MG63 (cell line): ENCODE measurements around the gene PPP1R9B. TPM values are rescaled to one million over a fixed set of nuclear protein-coding genes. Genes with fewer than 3 reads are reported as not detected.

ENCODE experiments used
- DNase-seq: peaks from one replicate; pipeline ENCODE4 v3.0.0-alpha.2; 2020
- H3K27me3 ChIP-seq: fragments of 250-450 bp; sonication (Bioruptor Pico); 2 replicates; pipeline ENCODE4 v1.5.1; 2020; ENCODE audit warnings: mild to moderate bottlenecking, moderate library complexity
- H3K36me3 ChIP-seq: fragments of 250-450 bp; sonication (Bioruptor Pico); 2 replicates; pipeline ENCODE4 v1.5.1; 2020; ENCODE audit warnings: mild to moderate bottlenecking, moderate library complexity
- H3K4me3 ChIP-seq: fragments of 250-450 bp; sonication (Bioruptor Pico); 2 replicates; pipeline ENCODE4 v1.5.1; 2020; ENCODE audit warnings: mild to moderate bottlenecking, moderate library complexity
- H3K9me3 ChIP-seq: fragments of 250-450 bp; sonication (Bioruptor Pico); 2 replicates; pipeline ENCODE4 v1.5.1; 2020; ENCODE audit warnings: mild to moderate bottlenecking, moderate library complexity
- total RNA-seq: library from RNA; depleted of rRNA; stranded (reverse); fragments of >200 nt; shearing (Covaris generic); gene quantifications from 2 replicates; pipeline ENCODE4 v1.2.3, GENCODE V29; 2014; ENCODE audit warnings: low replicate concordance; rRNA removed

Gene PPP1R9B, protein sequence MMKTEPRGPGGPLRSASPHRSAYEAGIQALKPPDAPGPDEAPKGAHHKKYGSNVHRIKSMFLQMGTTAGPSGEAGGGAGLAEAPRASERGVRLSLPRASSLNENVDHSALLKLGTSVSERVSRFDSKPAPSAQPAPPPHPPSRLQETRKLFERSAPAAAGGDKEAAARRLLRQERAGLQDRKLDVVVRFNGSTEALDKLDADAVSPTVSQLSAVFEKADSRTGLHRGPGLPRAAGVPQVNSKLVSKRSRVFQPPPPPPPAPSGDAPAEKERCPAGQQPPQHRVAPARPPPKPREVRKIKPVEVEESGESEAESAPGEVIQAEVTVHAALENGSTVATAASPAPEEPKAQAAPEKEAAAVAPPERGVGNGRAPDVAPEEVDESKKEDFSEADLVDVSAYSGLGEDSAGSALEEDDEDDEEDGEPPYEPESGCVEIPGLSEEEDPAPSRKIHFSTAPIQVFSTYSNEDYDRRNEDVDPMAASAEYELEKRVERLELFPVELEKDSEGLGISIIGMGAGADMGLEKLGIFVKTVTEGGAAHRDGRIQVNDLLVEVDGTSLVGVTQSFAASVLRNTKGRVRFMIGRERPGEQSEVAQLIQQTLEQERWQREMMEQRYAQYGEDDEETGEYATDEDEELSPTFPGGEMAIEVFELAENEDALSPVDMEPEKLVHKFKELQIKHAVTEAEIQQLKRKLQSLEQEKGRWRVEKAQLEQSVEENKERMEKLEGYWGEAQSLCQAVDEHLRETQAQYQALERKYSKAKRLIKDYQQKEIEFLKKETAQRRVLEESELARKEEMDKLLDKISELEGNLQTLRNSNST
- total RNA-seq, result 56.1 and 68.2 TPM in 2 replicates

DNA sequence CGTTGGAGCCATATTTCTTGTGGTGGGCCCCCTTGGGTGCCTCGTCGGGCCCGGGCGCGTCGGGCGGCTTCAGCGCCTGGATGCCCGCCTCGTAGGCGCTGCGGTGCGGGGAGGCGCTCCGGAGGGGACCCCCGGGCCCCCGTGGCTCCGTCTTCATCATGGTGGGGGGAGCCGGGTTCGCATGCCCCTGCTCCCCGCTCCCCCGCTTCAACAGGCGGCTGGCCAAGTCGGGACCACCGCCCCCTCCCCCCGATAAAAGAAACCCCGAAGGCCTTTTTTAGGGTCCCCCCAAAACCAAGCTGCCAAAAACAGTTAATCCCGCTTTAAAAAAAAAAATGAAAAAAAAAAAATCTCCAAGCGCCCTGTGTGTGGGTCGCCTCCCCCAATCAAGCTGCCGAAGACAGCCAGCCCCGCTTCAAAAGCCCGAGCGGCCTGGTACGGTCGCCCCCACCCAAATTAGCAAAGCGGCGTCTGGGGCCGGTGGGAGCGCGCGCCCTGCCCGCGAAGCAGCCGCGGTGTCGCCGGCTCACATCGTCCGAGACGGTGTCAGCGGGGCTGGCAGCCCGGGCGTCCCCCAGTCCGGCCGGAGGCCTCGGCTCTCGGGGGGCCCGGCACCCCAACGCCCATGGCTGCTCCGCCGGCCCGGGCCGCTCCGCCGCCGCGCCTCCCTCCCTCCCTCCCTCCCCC is at the start of gene PPP1R9B:
TSS of gene PPP1R9B (minus strand) at position 324 of the 687 bp plus-strand sequence. CDS start at position 160, 164 bp downstream.
- no peaks in the 10 kb centered on the region for H3K27me3 ChIP-seq
- H3K36me3 ChIP-seq, result peaks cover 35% of the 10 kb centered on the region
- no peaks in the 10 kb centered on the region for H3K9me3 ChIP-seq

GRCh38 chr17:50199803-50200456 is 49.5 kb upstream of the PPP1R9B start:
- Histone ChIP-seq H3K9me3 (no peaks in the 10 kb centered on the region; the same call in 1 of the 2 replicates), H3K4me3 (peak overlapping the region; percentile 95), H3K27me3 (no peaks in the 10 kb centered on the region), H3K36me3 (peaks cover 53% of the 10 kb centered on the region)
- DNase-seq, result peak; percentile 98

More for the DNA sequence above, at the start of gene PPP1R9B:
- H3K4me3 ChIP-seq, result peak within 1 kb of the TSS; percentile 65
- no peak for DNase-seq

DNA sequence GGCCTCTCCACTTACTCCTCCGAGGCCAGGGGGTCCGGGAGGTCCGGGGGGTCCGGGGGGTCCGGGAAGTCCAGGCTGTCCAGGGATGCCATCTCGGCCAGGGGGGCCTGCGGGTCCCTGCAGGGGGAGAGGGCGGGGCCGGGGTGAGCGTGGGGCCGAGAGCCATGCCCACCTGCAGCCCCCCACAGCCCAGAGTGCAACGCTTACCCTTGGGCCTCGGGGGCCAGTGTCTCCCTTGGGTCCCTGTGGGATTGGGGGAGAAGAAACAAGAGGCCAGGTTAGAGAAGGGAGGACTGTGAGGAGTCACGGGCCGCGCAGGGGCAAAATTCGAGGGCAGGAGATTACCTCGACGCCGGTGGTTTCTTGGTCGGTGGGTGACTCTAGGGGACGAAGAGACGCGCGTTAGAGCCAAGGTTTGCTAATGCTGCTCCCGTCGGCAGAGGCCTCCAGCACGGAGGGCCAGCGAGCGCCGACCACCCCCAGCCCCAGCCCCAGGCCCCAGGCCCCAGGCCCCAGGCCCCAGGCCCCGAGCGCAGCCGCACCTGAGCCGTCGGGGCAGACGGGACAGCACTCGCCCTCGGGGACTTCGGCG is 48.8 kb upstream of the PPP1R9B start:
- Histone ChIP-seq H3K4me3 (peak overlapping the region; percentile 95), H3K36me3 (peaks cover 60% of the 10 kb centered on the region), H3K27me3 (no peaks in the 10 kb centered on the region), H3K9me3 (no peaks in the 10 kb centered on the region; the same call in 1 of the 2 replicates)
- DNase-seq, result no peak

DNA sequence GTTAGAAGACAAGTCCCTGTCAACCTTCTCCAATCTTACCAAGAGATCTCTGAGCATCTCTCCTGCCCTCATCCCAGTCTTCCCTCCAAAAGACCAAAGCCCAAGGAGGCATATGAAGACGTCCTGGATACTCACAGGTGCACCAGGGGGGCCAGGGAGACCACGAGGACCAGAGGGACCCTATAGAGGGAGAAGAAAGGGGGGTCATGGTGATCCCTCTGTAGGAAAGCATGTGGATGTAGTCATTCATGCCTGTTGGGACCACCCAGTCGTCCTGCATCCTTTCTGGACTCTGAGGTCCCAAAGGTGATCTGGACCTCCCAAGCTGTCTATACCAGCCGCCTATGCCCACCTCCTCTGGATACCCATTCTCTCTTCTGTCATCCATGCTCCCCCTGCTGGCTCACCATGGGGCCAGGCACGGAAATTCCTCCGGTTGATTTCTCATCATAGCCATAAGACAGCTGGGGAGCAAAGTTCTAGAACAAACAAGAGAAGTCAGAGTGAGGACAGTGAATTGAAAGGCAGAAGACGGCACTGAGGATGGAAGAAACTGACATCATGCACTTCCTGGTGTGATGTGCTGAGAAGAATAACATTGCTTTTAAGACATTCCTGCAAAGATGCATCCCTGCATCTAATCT is 47.7 kb upstream of the PPP1R9B start:
- Histone ChIP-seq H3K9me3 (no peaks in the 10 kb centered on the region; the same call in 1 of the 2 replicates), H3K36me3 (peaks cover 71% of the 10 kb centered on the region), H3K4me3 (peak overlapping the region; percentile 95), H3K27me3 (no peaks in the 10 kb centered on the region)
- DNase-seq, result peak; percentile 56

DNA sequence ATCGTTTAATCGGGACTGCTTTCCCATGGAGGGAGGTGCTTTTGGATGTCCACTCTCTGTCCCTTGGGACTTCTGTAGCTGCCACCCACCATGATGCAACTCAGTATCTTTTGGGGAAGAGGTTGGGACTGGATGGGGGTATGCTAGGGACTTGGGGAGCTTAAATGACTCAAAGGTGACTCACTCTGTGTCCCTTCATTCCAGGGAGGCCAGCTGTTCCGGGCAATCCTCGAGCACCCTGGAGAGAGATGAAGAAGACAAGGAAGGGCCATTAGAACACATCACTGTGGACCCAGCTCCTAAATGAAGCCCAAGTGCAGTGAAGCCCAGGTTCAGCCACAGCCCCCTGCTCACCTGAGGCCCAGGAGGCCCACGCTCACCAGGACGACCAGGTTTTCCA is 46.3 kb upstream of the PPP1R9B start:
- DNase-seq, result no peak
- no peak overlapping the region for H3K4me3 ChIP-seq
- peaks cover 84% of the 10 kb centered on the region for H3K36me3 ChIP-seq
- H3K9me3 ChIP-seq, result no peaks in the 10 kb centered on the region; the same call in 1 of the 2 replicates
- no peaks in the 10 kb centered on the region for H3K27me3 ChIP-seq

- no peak for DNase-seq
- Histone ChIP-seq H3K27me3 (no peaks in the 10 kb centered on the region), H3K4me3 (no peak overlapping the region), H3K36me3 (peaks cover 89% of the 10 kb centered on the region), H3K9me3 (no peaks in the 10 kb centered on the region)
These were observed 45.6 kb upstream of the PPP1R9B start for GRCh38 chr17:50196036-50196435.

DNA sequence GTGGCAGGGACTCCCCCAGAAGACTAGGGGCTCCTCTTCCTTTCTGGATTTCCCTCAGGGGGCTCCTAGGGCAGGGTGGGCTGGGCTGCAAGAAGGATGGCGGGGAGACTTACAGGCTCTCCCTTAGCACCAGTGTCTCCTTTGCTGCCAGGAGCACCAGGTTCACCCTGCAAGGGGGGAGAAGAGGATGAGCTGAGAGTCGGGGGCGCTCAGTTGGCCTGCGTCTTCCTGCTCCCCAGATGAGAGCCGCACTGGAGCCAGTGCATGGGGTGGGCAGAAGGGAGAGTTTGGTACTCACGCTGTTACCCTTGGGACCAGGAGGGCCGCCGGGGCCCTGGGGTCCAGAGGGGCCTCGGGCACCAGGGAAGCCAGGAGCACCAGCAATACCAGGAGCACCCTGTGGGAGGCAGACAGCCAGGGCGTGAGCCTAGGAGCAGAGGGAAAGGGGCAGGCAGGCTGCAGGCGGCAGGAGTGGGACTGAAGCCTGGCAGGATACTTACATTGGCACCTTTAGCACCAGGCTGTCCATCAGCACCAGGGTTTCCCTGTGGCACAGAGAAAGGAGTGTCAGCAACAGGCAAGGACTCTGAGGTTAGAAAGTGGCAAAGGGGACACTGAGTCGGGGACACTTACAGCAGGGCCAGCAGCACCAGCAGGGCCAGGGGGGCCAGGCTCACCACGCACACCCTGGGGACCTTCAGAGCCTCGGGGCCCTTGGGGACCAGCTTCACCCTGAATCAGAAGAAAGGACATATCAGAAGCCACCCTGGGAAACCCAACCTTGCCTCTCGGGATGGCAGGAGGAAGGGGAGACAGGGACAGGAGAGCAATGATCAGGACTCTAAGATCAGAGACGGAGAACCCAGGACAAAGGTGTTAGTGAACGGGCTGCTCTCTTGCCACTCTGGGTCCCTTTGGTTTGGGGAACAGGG is 44.7 kb upstream of the PPP1R9B start:
- DNase-seq, result no peak
- Histone ChIP-seq H3K27me3 (no peaks in the 10 kb centered on the region), H3K9me3 (no peaks in the 10 kb centered on the region), H3K36me3 (peaks cover 96% of the 10 kb centered on the region), H3K4me3 (no peak overlapping the region)

GRCh38 chr17:50194140-50194933 is 43.9 kb upstream of the PPP1R9B start:
- H3K27me3 ChIP-seq, result no peaks in the 10 kb centered on the region
- H3K36me3 ChIP-seq, result peaks cover 100% of the 10 kb centered on the region
- no peaks in the 10 kb centered on the region for H3K9me3 ChIP-seq
- DNase-seq, result no peak
- no peak overlapping the region for H3K4me3 ChIP-seq

GRCh38 chr17:50192618-50193291 is 42.3 kb upstream of the PPP1R9B start:
- no peak overlapping the region for H3K4me3 ChIP-seq
- H3K36me3 ChIP-seq, result peaks cover 100% of the 10 kb centered on the region
- no peak for DNase-seq

GRCh38 chr17:50192144-50192617 is 41.7 kb upstream of the PPP1R9B start:
- Histone ChIP-seq H3K4me3 (no peak overlapping the region), H3K36me3 (peaks cover 100% of the 10 kb centered on the region), H3K27me3 (no peaks in the 10 kb centered on the region), H3K9me3 (no peaks in the 10 kb centered on the region)
- no peak for DNase-seq

More at GRCh38 chr17:50192618-50193291, 42.3 kb upstream of the PPP1R9B start:
- H3K9me3 ChIP-seq, result no peaks in the 10 kb centered on the region
- H3K27me3 ChIP-seq, result no peaks in the 10 kb centered on the region

- DNase-seq, result no peak
- H3K36me3 ChIP-seq, result peaks cover 100% of the 10 kb centered on the region
- no peak overlapping the region for H3K4me3 ChIP-seq
- H3K9me3 ChIP-seq, result no peaks in the 10 kb centered on the region
- H3K27me3 ChIP-seq, result no peaks in the 10 kb centered on the region
These were observed 41.1 kb upstream of the PPP1R9B start for GRCh38 chr17:50191359-50192143.

- Histone ChIP-seq H3K9me3 (no peaks in the 10 kb centered on the region), H3K4me3 (no peak overlapping the region), H3K27me3 (no peaks in the 10 kb centered on the region), H3K36me3 (peaks cover 100% of the 10 kb centered on the region)
- no peak for DNase-seq
These were observed 40.3 kb upstream of the PPP1R9B start for GRCh38 chr17:50190603-50191358.
